Gastroesophageal sphincter (tissue), 4 donors: ENCODE measurements around the gene RGS2. TPM values are rescaled to one million over a fixed set of nuclear protein-coding genes. Genes with fewer than 3 reads are reported as not detected.

Experiments used
- ATAC-seq: fragments of 150-250 bp; one replicate; pipeline ENCODE4 v1.9.1; 2016; ENCODE audit warnings: mild to moderate bottlenecking, moderate library complexity
- H3K27ac ChIP-seq, 4 donors: fragments of 200-600 bp; sonication (generic) in 3 of 4; 1 replicate in 3 of 4; 2 replicates in 1 of 4; pipeline ENCODE4 v1.5.1; 2016 to 2019
- H3K27me3 ChIP-seq: fragments of 200-600 bp; sonication (generic); one replicate; pipeline ENCODE4 v1.5.1; 2019
- H3K36me3 ChIP-seq, 2 donors: fragments of 200-600 bp; sonication (generic); one replicate each; pipeline ENCODE4 v1.5.1; 2019; ENCODE audit warnings: control low read depth in 1 of 2
- H3K4me1 ChIP-seq, 3 donors: fragments of 200-600 bp; sonication (generic); 1 replicate in 2 of 3; 2 replicates in 1 of 3; pipeline ENCODE4 v1.5.1; 2016 to 2019; ENCODE audit warnings: control low read depth in 2 of 3
- H3K4me3 ChIP-seq, 2 donors: fragments of 200-600 bp; sonication (generic); one replicate each; pipeline ENCODE4 v1.5.1; 2019; ENCODE audit warnings: mild to moderate bottlenecking in 1 of 2, moderate library complexity in 1 of 2
- H3K9me3 ChIP-seq, 3 donors: fragments of 200-600 bp; sonication (generic); one replicate each; pipeline ENCODE4 v1.5.1; 2017 to 2019; ENCODE audit warnings: control low read depth in 2 of 3
- EP300 ChIP-seq: sonication (generic); formaldehyde crosslinking; IDR thresholded peaks from one replicate; pipeline ENCODE4 v1.6.1; 2017; ENCODE audit warnings: antibody characterized with exemption, mild to moderate bottlenecking
- POLR2A ChIP-seq, 2 donors: fragments of 450-650 bp; IDR thresholded peaks; one replicate each; pipeline ENCODE4 v1.6.1; 2017; ENCODE audit warnings: antibody characterized with exemption in 2 of 2, mild to moderate bottlenecking in 2 of 2, moderate library complexity in 1 of 2
- POLR2AphosphoS5 ChIP-seq: sonication (generic); formaldehyde crosslinking; IDR thresholded peaks from one replicate; pipeline ENCODE4 v1.6.1; 2017; ENCODE audit warnings: antibody characterized with exemption
- WGBS, 2 donors: methylation state at CpG; one replicate each; pipeline ENCODE4 v1.1.5; 2018; ENCODE audit warnings: low coverage in 1 of 2; 5-methylcytosine and 5-hydroxymethylcytosine counted together
- total RNA-seq, 4 donors: library from RNA; depleted of rRNA; stranded (reverse); fragments of >200 nt; gene quantifications; one replicate each; pipeline ENCODE4 v1.1.0, GENCODE V29; 2016
- TF ChIP-seq, protein P1 (sequence below), 4 experiments: fragments of 200-600 bp in 2 of 4; fragments of 450-650 bp in 2 of 4; sonication (generic) in 1 of 4; IDR thresholded peaks; one replicate each; pipeline ENCODE4 v1.5.1; 2017 to 2019; ENCODE audit warnings: antibody characterized with exemption in 4 of 4, mild to moderate bottlenecking in 2 of 4, moderate library complexity in 2 of 4

RGS2 gene
- 100 to 1,000 TPM; 297 to 490 (median 461) TPM for total RNA-seq

- H3K9me3 ChIP-seq = no peaks in the 10 kb centered on the region
- ATAC-seq = peak; percentile 96
- TF ChIP-seq EP300 (peak; percentile 50), POLR2AphosphoS5 (peak; percentile 100), POLR2A (IDR thresholded peaks at IDR 0.05) (peak; percentile 99 to 100)
- TF ChIP-seq, protein P1, sequence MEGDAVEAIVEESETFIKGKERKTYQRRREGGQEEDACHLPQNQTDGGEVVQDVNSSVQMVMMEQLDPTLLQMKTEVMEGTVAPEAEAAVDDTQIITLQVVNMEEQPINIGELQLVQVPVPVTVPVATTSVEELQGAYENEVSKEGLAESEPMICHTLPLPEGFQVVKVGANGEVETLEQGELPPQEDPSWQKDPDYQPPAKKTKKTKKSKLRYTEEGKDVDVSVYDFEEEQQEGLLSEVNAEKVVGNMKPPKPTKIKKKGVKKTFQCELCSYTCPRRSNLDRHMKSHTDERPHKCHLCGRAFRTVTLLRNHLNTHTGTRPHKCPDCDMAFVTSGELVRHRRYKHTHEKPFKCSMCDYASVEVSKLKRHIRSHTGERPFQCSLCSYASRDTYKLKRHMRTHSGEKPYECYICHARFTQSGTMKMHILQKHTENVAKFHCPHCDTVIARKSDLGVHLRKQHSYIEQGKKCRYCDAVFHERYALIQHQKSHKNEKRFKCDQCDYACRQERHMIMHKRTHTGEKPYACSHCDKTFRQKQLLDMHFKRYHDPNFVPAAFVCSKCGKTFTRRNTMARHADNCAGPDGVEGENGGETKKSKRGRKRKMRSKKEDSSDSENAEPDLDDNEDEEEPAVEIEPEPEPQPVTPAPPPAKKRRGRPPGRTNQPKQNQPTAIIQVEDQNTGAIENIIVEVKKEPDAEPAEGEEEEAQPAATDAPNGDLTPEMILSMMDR (IDR thresholded peaks at IDR 0.05) = peak in 2 of 4 experiments; percentile 5 to 45
- peak within 1 kb of the TSS; percentile 77 to 84 for H3K4me3 ChIP-seq
- peaks cover 4 to 19% of the 10 kb centered on the region in 2 donors for H3K36me3 ChIP-seq
- peaks cover 0 to 30% (median 3%) of the 10 kb centered on the region in 3 donors for H3K4me1 ChIP-seq
- no peaks in the 10 kb centered on the region for H3K27me3 ChIP-seq
- peak within 1 kb of the TSS; percentile 90 to 98 (median 96) for H3K27ac ChIP-seq
- 0% methylated on average over 2 of the region's 72 CpGs; no CpG with 5 or more reads in 1 of the 2 donors for WGBS, 2 donors
Measured at GRCh38 chr1:192808518-192809306, at the start of gene RGS2. TSS of gene RGS2 (plus strand) at chr1:192809039. CDS start at chr1:192809072, 33 bp downstream.

- Histone ChIP-seq H3K36me3 (no peaks in the 10 kb centered on the region), H3K4me3 (no peak overlapping the region), H3K27ac (no peak overlapping the region), H3K4me1 (peaks cover 0 to 9% (median 0%) of the 10 kb centered on the region in 3 donors), H3K27me3 (no peaks in the 10 kb centered on the region), H3K9me3 (no peaks in the 10 kb centered on the region)
- WGBS, 2 donors = 100% methylated on average over 1 of the region's 1 CpG
- no peak for ATAC-seq
- no peak for TF ChIP-seq EP300
Measured at GRCh38 chr1:192759104-192759503, 49.7 kb upstream of the RGS2 start.

- Histone ChIP-seq H3K36me3 (no peaks in the 10 kb centered on the region), H3K4me1 (peaks cover 0 to 9% (median 0%) of the 10 kb centered on the region in 3 donors), H3K27me3 (no peaks in the 10 kb centered on the region), H3K4me3 (no peak overlapping the region), H3K9me3 (no peaks in the 10 kb centered on the region), H3K27ac (no peak overlapping the region)
- ATAC-seq = no peak
- TF ChIP-seq POLR2AphosphoS5 = no peak
- TF ChIP-seq, protein P1 (IDR thresholded peaks at IDR 0.05) = no peak
- TF ChIP-seq EP300 = no peak
- no peak for TF ChIP-seq POLR2A (IDR thresholded peaks at IDR 0.05)
- WGBS, 2 donors = 84 to 92% methylated on average over 3 to 4 of the region's 4 CpGs
Measured at GRCh38 chr1:192762265-192762664, 46.6 kb upstream of the RGS2 start.

- H3K4me3 ChIP-seq = no peak overlapping the region
- no peak for ATAC-seq
- H3K27ac ChIP-seq = no peak overlapping the region
Measured at GRCh38 chr1:192763243-192763642, 45.6 kb upstream of the RGS2 start.

DNA sequence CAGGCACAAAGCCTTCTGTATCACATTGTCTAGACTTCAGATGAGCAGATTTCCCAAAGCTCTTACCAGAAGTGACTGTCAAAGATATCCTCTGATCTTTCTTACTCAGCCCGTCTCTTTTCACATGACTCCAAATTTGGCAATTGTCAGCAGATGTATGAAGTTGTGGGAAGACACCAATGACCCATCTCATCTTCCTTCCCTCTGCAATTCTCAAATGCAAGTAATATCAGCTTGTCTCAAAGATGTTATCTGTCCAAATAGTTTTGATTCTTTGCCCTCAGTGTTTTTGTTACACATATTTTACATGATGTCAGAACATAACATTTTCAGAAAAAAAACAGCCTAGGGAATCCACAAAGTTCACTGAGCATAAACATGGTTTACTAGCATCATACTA lies 45.1 kb upstream of the RGS2 start:
- 11 to 36% methylated on average over 1 of the region's 1 CpG for WGBS, 2 donors
- no peak overlapping the region for H3K4me3 ChIP-seq
- ATAC-seq = no peak
- H3K36me3 ChIP-seq = no peaks in the 10 kb centered on the region
- no peaks in the 10 kb centered on the region for H3K27me3 ChIP-seq
- no peak overlapping the region for H3K27ac ChIP-seq
- TF ChIP-seq EP300 (no peak), POLR2AphosphoS5 (no peak), POLR2A (IDR thresholded peaks at IDR 0.05) (no peak)
- TF ChIP-seq, protein P1 (IDR thresholded peaks at IDR 0.05) = no peak
- H3K9me3 ChIP-seq = no peaks in the 10 kb centered on the region
- H3K4me1 ChIP-seq = peaks cover 0 to 9% (median 0%) of the 10 kb centered on the region in 3 donors

More at GRCh38 chr1:192763243-192763642, 45.6 kb upstream of the RGS2 start:
- Histone ChIP-seq H3K4me1 (peaks cover 0 to 9% (median 0%) of the 10 kb centered on the region in 3 donors), H3K27me3 (no peaks in the 10 kb centered on the region), H3K9me3 (no peaks in the 10 kb centered on the region), H3K36me3 (no peaks in the 10 kb centered on the region)
- TF ChIP-seq, protein P1 (IDR thresholded peaks at IDR 0.05) = no peak
- TF ChIP-seq POLR2AphosphoS5 (no peak), POLR2A (IDR thresholded peaks at IDR 0.05) (no peak), EP300 (no peak)
